Dendritic cell treated with granulocyte-macrophage colony-stimulating factor and Interleukin-4, amounts not matched to agents 40 ng/mL and 50 ng/mL, for 4 days (primary cell): ENCODE measurements around the gene BMP6.

Experiments used
- H3K27ac Mint-ChIP-seq: one replicate; pipeline ENCODE4 v1.8.0; 2022; ENCODE audit warnings: mild to moderate bottlenecking, mixed read lengths
- H3K27me3 Mint-ChIP-seq: one replicate; pipeline ENCODE4 v1.8.0; 2022; ENCODE audit warnings: mild to moderate bottlenecking, mixed read lengths
- H3K36me3 Mint-ChIP-seq: one replicate; pipeline ENCODE4 v1.8.0; 2022; ENCODE audit warnings: low read depth, mixed read lengths
- H3K4me1 Mint-ChIP-seq: one replicate; pipeline ENCODE4 v1.8.0; 2022; ENCODE audit warnings: low read depth, mixed read lengths
- H3K4me3 Mint-ChIP-seq: one replicate; pipeline ENCODE4 v1.8.0; 2022; ENCODE audit warnings: mild to moderate bottlenecking, moderate library complexity, mixed read lengths
- H3K9me3 Mint-ChIP-seq: one replicate; pipeline ENCODE4 v1.8.0; 2022; ENCODE audit warnings: mixed read lengths
- intact Hi-C: fragments of 100-400 bp; cut with micrococcal nuclease; formaldehyde crosslinking; loops from one replicate; pipeline ENCODE4 v1.15.0; 2022

The BMP6 gene

DNA sequence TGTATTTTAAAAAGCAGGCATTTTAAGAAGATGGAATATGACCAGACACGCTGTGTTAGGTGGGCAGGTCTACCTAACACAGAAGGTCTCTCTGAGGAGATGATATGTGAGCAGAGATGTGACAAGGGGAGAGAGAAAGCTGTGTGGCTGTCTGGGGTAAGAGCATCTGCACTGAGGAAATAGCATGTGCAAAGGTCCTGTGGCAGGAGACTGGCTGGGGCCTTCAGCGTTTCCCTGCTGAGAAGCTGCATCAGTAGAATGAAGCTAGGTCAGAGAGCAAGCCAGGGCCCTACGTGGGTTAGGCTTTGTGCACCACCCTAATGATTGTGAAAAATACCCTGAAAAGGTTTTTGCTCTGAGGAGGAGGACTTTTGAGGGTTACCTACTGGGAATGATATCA is 97.7 kb downstream of the BMP6 start:
- Mint-ChIP-seq H3K27me3 (no peaks in the 10 kb centered on the region), H3K9me3 (no peaks in the 10 kb centered on the region), H3K4me3 (no peak overlapping the region), H3K36me3 (no peaks in the 10 kb centered on the region), H3K4me1 (peaks cover 5% of the 10 kb centered on the region), H3K27ac (no peak overlapping the region)
- intact Hi-C loops = no loop called here

DNA sequence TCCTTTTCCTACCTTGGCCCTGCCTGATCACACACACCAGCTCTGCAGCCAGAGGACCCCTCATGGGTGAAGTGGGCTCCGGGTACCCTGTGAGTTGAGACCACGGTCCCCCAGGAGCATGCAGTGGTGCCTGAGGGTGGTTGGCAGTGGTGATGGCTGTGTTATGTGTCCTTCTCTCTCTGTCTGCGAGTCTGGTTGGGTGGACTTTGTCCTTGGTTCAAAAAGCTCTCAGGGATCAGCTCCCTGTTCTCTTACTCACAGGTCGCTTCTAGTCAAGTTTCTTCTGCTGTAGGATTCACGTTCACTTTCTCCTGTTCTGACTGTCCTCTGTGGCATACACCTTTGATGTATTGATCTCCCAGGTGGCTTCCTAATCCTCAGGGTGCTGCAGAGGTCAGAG is 100.1 kb downstream of the BMP6 start:
- Mint-ChIP-seq H3K27me3 (no peaks in the 10 kb centered on the region), H3K4me3 (no peak overlapping the region), H3K36me3 (no peaks in the 10 kb centered on the region), H3K27ac (no peak overlapping the region), H3K4me1 (no peaks in the 10 kb centered on the region), H3K9me3 (peaks cover 8% of the 10 kb centered on the region)
- intact Hi-C loops = no loop called here

- H3K9me3 Mint-ChIP-seq = peaks cover 12% of the 10 kb centered on the region
- H3K36me3 Mint-ChIP-seq = no peaks in the 10 kb centered on the region
- H3K4me1 Mint-ChIP-seq = no peaks in the 10 kb centered on the region
- no peak overlapping the region for H3K27ac Mint-ChIP-seq
- intact Hi-C loops = no loop called here
- H3K27me3 Mint-ChIP-seq = no peaks in the 10 kb centered on the region
- H3K4me3 Mint-ChIP-seq = no peak overlapping the region
Measured at GRCh38 chr6:7827142-7827541, 101.2 kb downstream of the BMP6 start.

DNA sequence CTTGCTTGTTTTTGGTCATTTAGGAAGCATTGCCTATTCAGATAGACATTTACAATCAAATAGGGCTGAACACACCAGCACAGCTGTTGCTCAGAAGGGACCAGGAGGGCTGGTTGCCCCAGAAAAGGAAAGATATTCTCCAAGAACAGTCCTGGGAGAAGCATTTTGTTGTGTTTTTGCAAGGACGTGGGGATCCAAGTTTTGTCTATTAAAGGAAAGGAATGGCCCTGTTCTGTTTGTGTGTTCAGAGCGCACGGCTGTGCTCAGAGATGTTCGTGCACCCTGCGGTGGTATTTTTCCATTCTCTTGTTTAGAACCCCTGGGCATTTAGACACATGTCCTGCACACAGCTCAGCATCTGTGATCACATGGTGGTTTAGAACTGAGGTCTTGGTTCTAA is 102.2 kb downstream of the BMP6 start:
- Mint-ChIP-seq H3K27me3 (no peaks in the 10 kb centered on the region), H3K4me3 (no peak overlapping the region), H3K27ac (no peak overlapping the region), H3K4me1 (no peaks in the 10 kb centered on the region), H3K9me3 (peaks cover 12% of the 10 kb centered on the region), H3K36me3 (no peaks in the 10 kb centered on the region)
- intact Hi-C loops = no loop called here

DNA sequence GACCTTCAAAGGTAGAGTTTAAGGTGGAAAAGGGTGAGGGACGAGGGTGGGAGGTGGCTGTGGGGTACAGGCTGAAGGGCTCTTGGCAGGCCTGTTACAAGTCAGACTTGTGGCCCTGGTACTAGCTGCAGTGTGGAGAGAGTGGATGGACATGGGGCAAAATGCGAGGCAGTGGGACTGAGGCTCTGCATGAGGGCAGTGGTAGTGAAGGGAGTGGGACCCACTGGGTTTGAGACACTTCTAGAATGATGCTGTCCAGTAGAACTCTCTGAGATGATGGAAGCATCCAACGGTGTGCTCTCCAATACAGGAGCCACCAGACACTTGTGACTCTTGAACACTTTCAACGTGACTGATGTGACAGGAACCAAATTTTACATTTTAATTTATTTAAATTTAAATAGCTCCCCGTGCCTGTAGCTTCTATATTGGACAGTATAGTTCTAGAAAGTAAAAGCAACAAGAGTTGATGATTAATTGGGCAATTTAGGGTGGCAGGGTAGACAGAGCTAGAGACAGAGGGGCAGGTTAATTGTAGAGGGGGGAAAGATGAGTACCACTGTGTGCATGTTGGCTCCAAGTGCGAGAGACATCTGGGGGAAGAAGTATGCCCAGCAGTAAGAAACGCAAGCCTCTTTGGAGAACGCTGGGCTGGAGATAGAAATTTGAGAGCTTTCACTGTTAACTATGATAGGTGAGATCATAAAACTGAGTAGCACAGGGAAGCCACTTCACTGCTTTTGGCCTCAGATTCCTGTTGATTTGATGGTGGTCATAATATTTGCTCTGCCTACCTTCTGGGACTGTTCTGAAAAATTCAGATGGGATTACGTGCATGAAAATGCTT is 107.2 kb downstream of the BMP6 start:
- H3K4me1 Mint-ChIP-seq = no peaks in the 10 kb centered on the region
- H3K9me3 Mint-ChIP-seq = peaks cover 12% of the 10 kb centered on the region
- H3K27ac Mint-ChIP-seq = no peak overlapping the region
- intact Hi-C loops = no loop called here
- no peaks in the 10 kb centered on the region for H3K36me3 Mint-ChIP-seq
- H3K4me3 Mint-ChIP-seq = no peak overlapping the region
- no peaks in the 10 kb centered on the region for H3K27me3 Mint-ChIP-seq

GRCh38 chr6:7833751-7834070 is 107.8 kb downstream of the BMP6 start:
- Mint-ChIP-seq H3K27ac (no peak overlapping the region), H3K27me3 (no peaks in the 10 kb centered on the region), H3K4me3 (no peak overlapping the region), H3K4me1 (no peaks in the 10 kb centered on the region), H3K36me3 (no peaks in the 10 kb centered on the region), H3K9me3 (peaks cover 12% of the 10 kb centered on the region)
- intact Hi-C loops = no loop called here

GRCh38 chr6:7836371-7837026 is 110.6 kb downstream of the BMP6 start:
- no peak overlapping the region for H3K27ac Mint-ChIP-seq
- no peaks in the 10 kb centered on the region for H3K27me3 Mint-ChIP-seq
- no peaks in the 10 kb centered on the region for H3K9me3 Mint-ChIP-seq
- intact Hi-C loops = no loop called here
- H3K4me3 Mint-ChIP-seq = no peak overlapping the region
- no peaks in the 10 kb centered on the region for H3K4me1 Mint-ChIP-seq
- H3K36me3 Mint-ChIP-seq = no peaks in the 10 kb centered on the region

GRCh38 chr6:7841781-7842468 is 116.0 kb downstream of the BMP6 start:
- H3K9me3 Mint-ChIP-seq = peaks cover 8% of the 10 kb centered on the region
- H3K4me1 Mint-ChIP-seq = no peaks in the 10 kb centered on the region
- H3K4me3 Mint-ChIP-seq = no peak overlapping the region
- H3K27me3 Mint-ChIP-seq = no peaks in the 10 kb centered on the region
- no peak overlapping the region for H3K27ac Mint-ChIP-seq
- intact Hi-C loops = no loop called here
- no peaks in the 10 kb centered on the region for H3K36me3 Mint-ChIP-seq

GRCh38 chr6:7846966-7847818 is 121.3 kb downstream of the BMP6 start:
- Mint-ChIP-seq H3K9me3 (peaks cover 18% of the 10 kb centered on the region), H3K4me3 (no peak overlapping the region), H3K27ac (no peak overlapping the region), H3K4me1 (no peaks in the 10 kb centered on the region), H3K36me3 (no peaks in the 10 kb centered on the region), H3K27me3 (no peaks in the 10 kb centered on the region)
- intact Hi-C loops = no loop called here

- no peak overlapping the region for H3K27ac Mint-ChIP-seq
- no peaks in the 10 kb centered on the region for H3K4me1 Mint-ChIP-seq
- H3K4me3 Mint-ChIP-seq = no peak overlapping the region
- intact Hi-C loops = no loop called here
- peaks cover 17% of the 10 kb centered on the region for H3K9me3 Mint-ChIP-seq
- no peaks in the 10 kb centered on the region for H3K27me3 Mint-ChIP-seq
- H3K36me3 Mint-ChIP-seq = no peaks in the 10 kb centered on the region
Measured at GRCh38 chr6:7848229-7848628, 122.3 kb downstream of the BMP6 start.

DNA sequence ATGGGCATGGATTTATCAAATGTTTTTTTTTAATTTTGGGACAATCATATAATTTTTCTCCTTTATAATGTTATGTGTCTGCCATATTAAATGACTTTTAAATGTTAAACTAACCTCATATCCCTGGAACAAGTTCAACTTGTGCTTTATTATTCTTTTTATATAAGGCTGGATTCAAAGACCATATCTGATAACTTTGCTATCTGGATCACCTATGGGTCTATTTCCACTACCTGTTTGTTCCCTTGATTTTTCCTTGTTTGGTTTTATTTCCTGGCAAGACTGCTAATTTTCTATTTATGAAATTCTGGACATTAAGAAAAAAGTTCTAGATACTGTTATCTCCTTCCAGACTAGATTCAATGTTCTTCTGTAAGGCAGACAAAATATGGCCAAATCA is 125.9 kb downstream of the BMP6 start:
- peaks cover 17% of the 10 kb centered on the region for H3K9me3 Mint-ChIP-seq
- H3K27me3 Mint-ChIP-seq = peaks cover under 1% of the 10 kb centered on the region
- H3K4me3 Mint-ChIP-seq = no peak overlapping the region
- no peak overlapping the region for H3K27ac Mint-ChIP-seq
- H3K4me1 Mint-ChIP-seq = no peaks in the 10 kb centered on the region
- H3K36me3 Mint-ChIP-seq = no peaks in the 10 kb centered on the region
- intact Hi-C loops = no loop called here

DNA sequence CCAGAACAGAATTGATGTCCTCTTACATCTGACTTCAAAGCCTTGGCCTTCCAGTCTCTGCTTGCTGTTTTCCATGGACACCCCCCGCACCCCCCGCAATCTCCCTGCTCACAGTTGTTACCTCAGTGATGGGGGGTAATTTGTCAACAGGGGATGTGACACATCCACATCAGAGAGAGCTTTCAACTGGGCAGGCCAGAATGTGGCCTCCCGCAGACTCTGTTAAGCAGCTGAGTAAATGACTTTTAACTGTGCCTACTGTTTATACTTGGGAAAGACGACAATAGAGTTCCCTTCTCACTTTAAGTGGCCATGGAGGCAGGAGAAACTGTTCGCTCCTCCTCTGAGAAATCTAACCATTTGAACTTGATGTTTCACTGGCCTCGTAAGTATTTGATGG is 133.7 kb downstream of the BMP6 start:
- no peak overlapping the region for H3K4me3 Mint-ChIP-seq

GRCh38 chr6:7865781-7866180 is 139.9 kb downstream of the BMP6 start:
- no peak overlapping the region for H3K4me3 Mint-ChIP-seq
- H3K9me3 Mint-ChIP-seq = no peaks in the 10 kb centered on the region
- H3K27me3 Mint-ChIP-seq = no peaks in the 10 kb centered on the region
- H3K36me3 Mint-ChIP-seq = no peaks in the 10 kb centered on the region
- H3K27ac Mint-ChIP-seq = no peak overlapping the region
- intact Hi-C loops = no loop called here
- H3K4me1 Mint-ChIP-seq = no peaks in the 10 kb centered on the region

More for the DNA sequence above, 133.7 kb downstream of the BMP6 start:
- intact Hi-C loops = no loop called here
- Mint-ChIP-seq H3K27ac (no peak overlapping the region), H3K4me1 (no peaks in the 10 kb centered on the region), H3K9me3 (no peaks in the 10 kb centered on the region), H3K27me3 (peaks cover 2% of the 10 kb centered on the region), H3K36me3 (no peaks in the 10 kb centered on the region)

- no peak overlapping the region for H3K27ac Mint-ChIP-seq
- intact Hi-C loops = no loop called here
- no peak overlapping the region for H3K4me3 Mint-ChIP-seq
- no peaks in the 10 kb centered on the region for H3K9me3 Mint-ChIP-seq
- H3K27me3 Mint-ChIP-seq = no peaks in the 10 kb centered on the region
- no peaks in the 10 kb centered on the region for H3K36me3 Mint-ChIP-seq
- no peaks in the 10 kb centered on the region for H3K4me1 Mint-ChIP-seq
Measured at GRCh38 chr6:7866526-7866925, 140.6 kb downstream of the BMP6 start.
